Ishikawa (cell line): ENCODE results near the gene SAFB.
A peak's percentile ranks its signal among the peaks of the same experiment; 100 is the strongest.

Experiments
- CEBPB ChIP-seq: IDR thresholded peaks from 2 replicates; pipeline ENCODE4 v1.6.1; 2012
- CREB1 ChIP-seq: IDR thresholded peaks from 2 replicates; pipeline ENCODE4 v1.6.1; 2012; ENCODE audit warnings: low read depth
- EGR1 ChIP-seq: IDR thresholded peaks from 2 replicates; pipeline ENCODE4 v1.6.1; 2012
- EP300 ChIP-seq: IDR thresholded peaks from 2 replicates; pipeline ENCODE4 v1.6.1; 2012; ENCODE audit warnings: borderline replicate concordance
- FOXM1 ChIP-seq: IDR thresholded peaks from 2 replicates; pipeline ENCODE4 v1.6.1; 2012; ENCODE audit warnings: low read depth, borderline replicate concordance
- NFIC ChIP-seq: IDR thresholded peaks from 2 replicates; pipeline ENCODE4 v1.6.1; 2012
- RAD21 ChIP-seq: IDR thresholded peaks from 2 replicates; pipeline ENCODE4 v1.6.1; 2012; ENCODE audit warnings: low read depth
- REST ChIP-seq: IDR thresholded peaks from 2 replicates; pipeline ENCODE4 v1.6.1; 2012; ENCODE audit warnings: low read depth, mild to moderate bottlenecking
- TAF1 ChIP-seq: IDR thresholded peaks from 2 replicates; pipeline ENCODE4 v1.6.1; 2012; ENCODE audit warnings: low read depth, mild to moderate bottlenecking
- TCF12 ChIP-seq: IDR thresholded peaks from 2 replicates; pipeline ENCODE4 v1.6.1; 2012; ENCODE audit warnings: low read depth
- TEAD4 ChIP-seq: IDR thresholded peaks from 2 replicates; pipeline ENCODE4 v1.6.1; 2012
- YY1 ChIP-seq: IDR thresholded peaks from 2 replicates; pipeline ENCODE4 v1.6.1; 2012; ENCODE audit warnings: low read depth
- ZBTB7A ChIP-seq: IDR thresholded peaks from 2 replicates; pipeline ENCODE4 v1.6.1; 2012; ENCODE audit warnings: low read depth
- TF ChIP-seq, protein P1 (sequence below): IDR thresholded peaks from 2 replicates; pipeline ENCODE4 v1.6.1; 2012
- TF ChIP-seq, protein P2 (sequence below): IDR thresholded peaks from 2 replicates; pipeline ENCODE4 v1.6.1; 2012

SAFB gene

DNA sequence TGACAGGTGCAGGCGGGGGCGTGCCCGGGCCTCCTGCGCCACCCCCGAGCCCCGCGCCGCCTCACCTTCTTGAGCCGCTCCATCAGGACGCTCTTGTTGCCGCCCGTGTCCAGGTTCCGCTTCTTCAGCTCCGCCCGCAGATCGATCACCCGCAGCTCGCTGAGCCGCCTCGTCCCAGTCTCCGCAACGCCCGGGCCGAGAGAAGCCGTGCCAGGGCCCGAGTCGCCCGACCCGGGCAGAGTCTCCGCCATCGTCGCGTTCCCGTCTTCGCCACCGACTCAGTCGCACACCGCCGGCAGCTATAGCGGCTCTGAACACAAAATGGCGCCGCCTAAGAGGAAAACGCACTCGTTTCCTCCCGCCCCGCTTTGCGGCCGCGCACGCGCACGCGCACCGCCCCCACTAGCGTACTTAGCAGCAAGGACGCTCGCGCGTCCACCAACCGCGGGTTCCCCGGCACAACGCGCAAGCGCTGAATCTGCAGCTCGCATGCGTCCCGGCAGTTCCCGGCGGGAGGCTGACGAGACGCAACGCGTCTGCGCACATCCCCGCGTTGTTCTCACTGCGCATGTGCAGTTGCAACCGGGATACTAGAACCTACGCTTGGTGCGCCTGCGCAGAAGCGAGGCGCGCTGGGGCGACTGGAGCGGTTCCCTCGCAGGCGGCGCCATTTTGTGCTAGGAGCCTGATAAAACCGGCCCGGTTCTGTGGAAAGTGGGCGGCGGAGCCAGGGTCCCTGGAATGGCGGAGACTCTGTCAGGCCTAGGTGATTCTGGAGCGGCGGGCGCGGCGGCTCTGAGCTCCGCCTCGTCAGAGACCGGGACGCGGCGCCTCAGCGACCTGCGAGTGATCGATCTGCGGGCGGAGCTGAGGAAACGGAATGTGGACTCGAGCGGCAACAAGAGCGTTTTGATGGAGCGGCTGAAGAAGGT, at the start of gene SAFB, which contains the start of gene SAFB2:
Gene SAFB (plus strand): TSS at position 619 of the 932 bp plus-strand sequence. CDS start 123 bp downstream, at position 742.
Gene SAFB2 (minus strand): TSS at position 312 of the 932 bp plus-strand sequence. CDS start 61 bp downstream, at position 251.
- TF ChIP-seq TAF1 (peak; percentile 88), YY1 (peak; percentile 89), ZBTB7A (no peak), TCF12 (peak; percentile 40; the same call in 1 of the 2 replicates), FOXM1 (no peak), TEAD4 (peak; percentile 43), NFIC (no peak), EGR1 (peak; percentile 76), CEBPB (no peak)
- TF ChIP-seq, protein P1, sequence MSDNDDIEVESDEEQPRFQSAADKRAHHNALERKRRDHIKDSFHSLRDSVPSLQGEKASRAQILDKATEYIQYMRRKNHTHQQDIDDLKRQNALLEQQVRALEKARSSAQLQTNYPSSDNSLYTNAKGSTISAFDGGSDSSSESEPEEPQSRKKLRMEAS, result peak; percentile 84

DNA sequence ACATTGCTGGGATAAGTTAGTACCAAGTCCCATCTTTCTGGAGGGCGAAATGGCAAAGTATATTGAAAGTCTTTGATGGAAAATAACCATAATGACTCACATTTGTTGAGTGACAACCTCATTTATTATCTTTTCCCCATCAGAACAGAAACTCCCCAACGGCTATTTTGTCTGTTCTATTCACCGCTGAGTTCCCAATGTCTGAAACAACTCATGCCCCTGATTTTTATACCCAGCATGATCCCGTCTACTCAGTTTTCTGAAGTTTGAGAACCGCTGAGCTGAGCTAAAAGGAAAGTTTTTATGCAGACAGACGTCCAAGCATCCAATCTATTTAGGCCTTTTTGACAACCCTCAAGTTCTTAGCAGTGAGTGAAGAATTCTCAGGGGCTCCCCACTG, 47.3 kb upstream of the SAFB start:
- TF ChIP-seq, protein P2, sequence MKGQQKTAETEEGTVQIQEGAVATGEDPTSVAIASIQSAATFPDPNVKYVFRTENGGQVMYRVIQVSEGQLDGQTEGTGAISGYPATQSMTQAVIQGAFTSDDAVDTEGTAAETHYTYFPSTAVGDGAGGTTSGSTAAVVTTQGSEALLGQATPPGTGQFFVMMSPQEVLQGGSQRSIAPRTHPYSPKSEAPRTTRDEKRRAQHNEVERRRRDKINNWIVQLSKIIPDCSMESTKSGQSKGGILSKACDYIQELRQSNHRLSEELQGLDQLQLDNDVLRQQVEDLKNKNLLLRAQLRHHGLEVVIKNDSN, result no peak
- TF ChIP-seq TAF1 (no peak), NFIC (no peak), EGR1 (no peak), TEAD4 (no peak), ZBTB7A (no peak), YY1 (no peak), REST (no peak), CEBPB (no peak), FOXM1 (no peak), TCF12 (no peak), RAD21 (no peak), EP300 (no peak), CREB1 (no peak)
- TF ChIP-seq, protein P1, result no peak

DNA sequence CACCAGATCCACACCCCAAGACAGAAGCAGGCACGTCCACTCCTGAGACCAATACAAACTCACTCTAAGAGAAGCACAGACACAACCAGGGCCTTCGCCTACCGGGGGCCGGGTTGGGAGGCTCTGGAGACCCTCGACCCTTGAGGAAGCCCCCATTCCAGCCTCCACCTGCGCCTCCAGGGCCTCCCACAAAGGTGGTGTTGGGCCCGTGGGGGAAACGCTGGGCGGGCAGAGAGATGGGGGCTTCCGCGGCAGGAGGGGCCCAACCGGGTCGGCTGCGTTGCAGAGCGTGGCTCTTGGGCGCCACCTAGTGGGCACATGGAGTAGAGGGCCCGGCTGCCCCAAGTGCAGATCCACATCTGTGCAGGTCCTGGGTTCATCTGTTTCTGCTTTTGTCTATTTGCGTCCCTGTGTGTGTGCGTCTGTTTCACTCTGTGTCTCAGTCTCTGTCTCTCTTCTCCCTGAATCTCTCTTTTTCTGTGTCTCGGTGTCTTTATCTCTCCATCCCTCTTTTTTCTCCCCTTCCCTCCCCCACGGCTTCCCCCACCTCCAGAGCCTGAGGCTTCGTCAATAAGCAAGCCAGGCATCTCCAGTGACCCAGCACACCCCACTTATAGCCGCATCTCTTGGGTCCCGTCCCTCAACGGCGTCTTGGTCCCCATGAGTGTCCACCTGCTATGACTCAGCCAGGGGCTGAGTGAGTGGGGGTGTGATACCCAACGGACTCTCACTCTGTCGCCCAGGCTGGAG, 44.6 kb upstream of the SAFB start:
- TF ChIP-seq RAD21, result peak; percentile 88
- peak; percentile 83 for TF ChIP-seq ZBTB7A
- TF ChIP-seq CREB1, result no peak
- TF ChIP-seq EGR1, result no peak
- no peak for TF ChIP-seq TAF1
- no peak for TF ChIP-seq FOXM1
- TF ChIP-seq TEAD4, result no peak
- TF ChIP-seq, protein P2, result no peak

DNA sequence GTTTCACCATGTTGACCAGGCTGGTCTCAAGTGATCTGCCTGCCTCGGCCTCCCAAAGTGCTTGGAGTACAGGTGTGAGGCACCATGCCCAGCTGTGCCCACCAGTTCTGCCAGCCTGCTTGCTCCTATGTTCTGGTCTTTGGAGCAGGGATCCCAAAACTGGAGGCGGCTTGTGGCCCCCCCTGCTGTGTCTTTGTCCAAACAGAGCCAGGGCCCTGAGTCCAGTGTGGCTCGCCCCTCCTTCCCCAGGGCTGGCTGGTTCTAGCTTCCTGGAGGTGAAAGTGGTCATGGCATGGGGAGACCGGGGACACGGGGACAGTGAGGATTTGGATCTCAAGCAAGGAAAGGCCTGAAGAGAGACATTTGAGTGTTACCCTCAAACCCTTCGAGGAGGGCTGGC, 43.6 kb upstream of the SAFB start:
- TF ChIP-seq NFIC (no peak), REST (no peak)
- TF ChIP-seq, protein P2, result no peak

- no peak for TF ChIP-seq RAD21
- no peak for TF ChIP-seq REST
- no peak for TF ChIP-seq TEAD4
- TF ChIP-seq FOXM1, result no peak
- TF ChIP-seq EGR1, result no peak
- no peak for TF ChIP-seq YY1
- no peak for TF ChIP-seq CEBPB
- TF ChIP-seq NFIC, result no peak
- TF ChIP-seq TCF12, result no peak
These were observed 43.2 kb upstream of the SAFB start for GRCh38 chr19:5579697-5580096.
